ENCODE data around the gene RSRC2.

DNA sequence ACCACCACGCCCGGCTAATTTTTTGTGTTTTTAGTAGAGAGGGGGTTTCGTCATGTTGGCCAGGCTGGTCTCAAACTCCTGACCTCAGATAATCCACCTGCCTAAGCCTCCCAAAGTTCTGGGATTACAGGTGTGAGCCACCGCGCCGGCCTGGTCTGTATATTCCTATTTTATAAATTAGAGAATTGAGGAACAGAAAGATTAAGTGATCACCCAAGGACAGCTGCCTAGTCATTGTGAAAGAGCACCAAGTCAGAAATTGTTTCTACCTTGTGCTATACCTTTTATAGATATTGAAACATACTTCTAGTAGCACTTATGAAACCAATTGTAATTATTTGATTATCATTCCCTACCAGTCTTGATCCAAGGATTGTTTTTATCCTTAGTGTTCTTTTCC, 2.3 kb upstream of the RSRC2 start:
- TF ChIP-seq, protein P1, sequence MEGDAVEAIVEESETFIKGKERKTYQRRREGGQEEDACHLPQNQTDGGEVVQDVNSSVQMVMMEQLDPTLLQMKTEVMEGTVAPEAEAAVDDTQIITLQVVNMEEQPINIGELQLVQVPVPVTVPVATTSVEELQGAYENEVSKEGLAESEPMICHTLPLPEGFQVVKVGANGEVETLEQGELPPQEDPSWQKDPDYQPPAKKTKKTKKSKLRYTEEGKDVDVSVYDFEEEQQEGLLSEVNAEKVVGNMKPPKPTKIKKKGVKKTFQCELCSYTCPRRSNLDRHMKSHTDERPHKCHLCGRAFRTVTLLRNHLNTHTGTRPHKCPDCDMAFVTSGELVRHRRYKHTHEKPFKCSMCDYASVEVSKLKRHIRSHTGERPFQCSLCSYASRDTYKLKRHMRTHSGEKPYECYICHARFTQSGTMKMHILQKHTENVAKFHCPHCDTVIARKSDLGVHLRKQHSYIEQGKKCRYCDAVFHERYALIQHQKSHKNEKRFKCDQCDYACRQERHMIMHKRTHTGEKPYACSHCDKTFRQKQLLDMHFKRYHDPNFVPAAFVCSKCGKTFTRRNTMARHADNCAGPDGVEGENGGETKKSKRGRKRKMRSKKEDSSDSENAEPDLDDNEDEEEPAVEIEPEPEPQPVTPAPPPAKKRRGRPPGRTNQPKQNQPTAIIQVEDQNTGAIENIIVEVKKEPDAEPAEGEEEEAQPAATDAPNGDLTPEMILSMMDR (IDR thresholded peaks at IDR 0.05 in 4 of 5, conservative IDR thresholded peaks at IDR 0.05 in 1 of 5) = no peak
- TF ChIP-seq POLR2A (IDR thresholded peaks at IDR 0.05) = no peak
